ENCODE data around the gene GIN1.

Gene GIN1

GRCh38 chr5:103110403-103110802 lies 9.5 kb downstream of the GIN1 start:
- Histone ChIP-seq H3K27me3 (ENCODE audit: insufficient read depth, insufficient read length) (no peaks in the 10 kb centered on the region), H3K4me1 (ENCODE audit: insufficient read depth, insufficient read length) (no peaks in the 10 kb centered on the region), H3K36me3 (ENCODE audit: insufficient read depth, insufficient read length, low read length) (peaks cover 6% of the 10 kb centered on the region), H3K9ac (ENCODE audit: insufficient read length, low read depth) (no peak overlapping the region), H3K9me3 (ENCODE audit: insufficient read depth, low read length) (no peaks in the 10 kb centered on the region), H3K4me3 (ENCODE audit: insufficient read length, low read depth) (no peak overlapping the region)
- TF ChIP-seq ZNF274 (IDR thresholded peaks at IDR 0.05; ENCODE audit: low read depth, low read length) (no peak), YY1 (IDR thresholded peaks at IDR 0.05; ENCODE audit: insufficient read depth, insufficient read length) (no peak), SUZ12 (IDR thresholded peaks at IDR 0.05; ENCODE audit: extremely low read depth, insufficient read depth, insufficient read length) (no peak)
- DNase-seq (ENCODE audit: low read depth, low spot score), result no peak

GRCh38 chr5:103109277-103109676 lies 10.7 kb downstream of the GIN1 start:
- no peak for DNase-seq (ENCODE audit: low read depth, low spot score)
- no peaks in the 10 kb centered on the region for H3K4me1 ChIP-seq (ENCODE audit: insufficient read depth, insufficient read length)
- no peak overlapping the region for H3K9ac ChIP-seq (ENCODE audit: insufficient read length, low read depth)
- TF ChIP-seq ZNF274 (IDR thresholded peaks at IDR 0.05; ENCODE audit: low read depth, low read length) (no peak), YY1 (IDR thresholded peaks at IDR 0.05; ENCODE audit: insufficient read depth, insufficient read length) (no peak), SUZ12 (IDR thresholded peaks at IDR 0.05; ENCODE audit: extremely low read depth, insufficient read depth, insufficient read length) (no peak)
- H3K9me3 ChIP-seq (ENCODE audit: insufficient read depth, low read length), result no peaks in the 10 kb centered on the region
- peaks cover 12% of the 10 kb centered on the region for H3K36me3 ChIP-seq (ENCODE audit: insufficient read depth, insufficient read length, low read length)
- H3K4me3 ChIP-seq (ENCODE audit: insufficient read length, low read depth), result no peak overlapping the region
- no peaks in the 10 kb centered on the region for H3K27me3 ChIP-seq (ENCODE audit: insufficient read depth, insufficient read length)

GRCh38 chr5:103108086-103108485 lies 11.9 kb downstream of the GIN1 start:
- Histone ChIP-seq H3K9me3 (ENCODE audit: insufficient read depth, low read length) (no peaks in the 10 kb centered on the region), H3K36me3 (ENCODE audit: insufficient read depth, insufficient read length, low read length) (peaks cover 12% of the 10 kb centered on the region), H3K4me1 (ENCODE audit: insufficient read depth, insufficient read length) (no peaks in the 10 kb centered on the region), H3K27me3 (ENCODE audit: insufficient read depth, insufficient read length) (no peaks in the 10 kb centered on the region), H3K4me3 (ENCODE audit: insufficient read length, low read depth) (no peak overlapping the region), H3K9ac (ENCODE audit: insufficient read length, low read depth) (no peak overlapping the region)
- TF ChIP-seq SUZ12 (IDR thresholded peaks at IDR 0.05; ENCODE audit: extremely low read depth, insufficient read depth, insufficient read length), result no peak
- TF ChIP-seq YY1 (IDR thresholded peaks at IDR 0.05; ENCODE audit: insufficient read depth, insufficient read length), result no peak
- no peak for TF ChIP-seq ZNF274 (IDR thresholded peaks at IDR 0.05; ENCODE audit: low read depth, low read length)
- no peak for DNase-seq (ENCODE audit: low read depth, low spot score)

DNA sequence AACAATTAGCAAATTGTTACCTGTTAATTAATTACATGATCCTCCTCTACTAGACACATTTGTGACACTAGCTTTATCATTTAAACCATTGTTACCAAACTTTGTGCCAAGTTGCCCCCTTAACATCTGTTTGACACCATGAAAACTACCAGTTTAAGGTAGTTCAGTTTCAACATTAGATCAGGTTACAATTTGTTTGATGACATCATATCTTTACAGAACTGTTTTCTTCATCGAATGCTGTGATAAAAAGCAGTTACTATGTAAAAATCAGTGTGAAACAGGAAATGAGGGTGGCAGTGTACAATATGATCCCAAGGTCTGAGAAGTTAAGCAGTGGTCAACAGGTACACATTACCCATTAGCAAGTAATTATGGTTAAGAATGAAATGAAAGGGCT lies 17.7 kb downstream of the GIN1 start:
- no peak overlapping the region for H3K4me3 ChIP-seq (ENCODE audit: insufficient read length, low read depth)

GRCh38 chr5:103101079-103101750 lies 18.7 kb downstream of the GIN1 start:
- Histone ChIP-seq H3K27me3 (ENCODE audit: insufficient read depth, insufficient read length) (no peaks in the 10 kb centered on the region), H3K36me3 (ENCODE audit: insufficient read depth, insufficient read length, low read length) (peaks cover 15% of the 10 kb centered on the region), H3K9me3 (ENCODE audit: insufficient read depth, low read length) (no peaks in the 10 kb centered on the region), H3K4me1 (ENCODE audit: insufficient read depth, insufficient read length) (no peaks in the 10 kb centered on the region), H3K4me3 (ENCODE audit: insufficient read length, low read depth) (no peak overlapping the region), H3K9ac (ENCODE audit: insufficient read length, low read depth) (no peak overlapping the region)
- DNase-seq (ENCODE audit: low read depth, low spot score), result no peak
- no peak for TF ChIP-seq SUZ12 (IDR thresholded peaks at IDR 0.05; ENCODE audit: extremely low read depth, insufficient read depth, insufficient read length)
- TF ChIP-seq ZNF274 (IDR thresholded peaks at IDR 0.05; ENCODE audit: low read depth, low read length), result no peak
- TF ChIP-seq YY1 (IDR thresholded peaks at IDR 0.05; ENCODE audit: insufficient read depth, insufficient read length), result no peak

More for the DNA sequence above, 17.7 kb downstream of the GIN1 start:
- Histone ChIP-seq H3K36me3 (ENCODE audit: insufficient read depth, insufficient read length, low read length) (peaks cover 16% of the 10 kb centered on the region), H3K27me3 (ENCODE audit: insufficient read depth, insufficient read length) (no peaks in the 10 kb centered on the region), H3K9ac (ENCODE audit: insufficient read length, low read depth) (no peak overlapping the region), H3K4me1 (ENCODE audit: insufficient read depth, insufficient read length) (no peaks in the 10 kb centered on the region), H3K9me3 (ENCODE audit: insufficient read depth, low read length) (no peaks in the 10 kb centered on the region)
- DNase-seq (ENCODE audit: low read depth, low spot score), result no peak
- no peak for TF ChIP-seq SUZ12 (IDR thresholded peaks at IDR 0.05; ENCODE audit: extremely low read depth, insufficient read depth, insufficient read length)
- no peak for TF ChIP-seq YY1 (IDR thresholded peaks at IDR 0.05; ENCODE audit: insufficient read depth, insufficient read length)
- TF ChIP-seq ZNF274 (IDR thresholded peaks at IDR 0.05; ENCODE audit: low read depth, low read length), result no peak

GRCh38 chr5:103098993-103099392 lies 20.9 kb downstream of the GIN1 start:
- no peak overlapping the region for H3K9ac ChIP-seq (ENCODE audit: insufficient read length, low read depth)
- no peak for DNase-seq (ENCODE audit: low read depth, low spot score)
- TF ChIP-seq SUZ12 (IDR thresholded peaks at IDR 0.05; ENCODE audit: extremely low read depth, insufficient read depth, insufficient read length) (no peak), YY1 (IDR thresholded peaks at IDR 0.05; ENCODE audit: insufficient read depth, insufficient read length) (no peak), ZNF274 (IDR thresholded peaks at IDR 0.05; ENCODE audit: low read depth, low read length) (no peak)
- H3K9me3 ChIP-seq (ENCODE audit: insufficient read depth, low read length), result no peaks in the 10 kb centered on the region
- no peaks in the 10 kb centered on the region for H3K27me3 ChIP-seq (ENCODE audit: insufficient read depth, insufficient read length)
- no peak overlapping the region for H3K4me3 ChIP-seq (ENCODE audit: insufficient read length, low read depth)
- peaks cover 9% of the 10 kb centered on the region for H3K36me3 ChIP-seq (ENCODE audit: insufficient read depth, insufficient read length, low read length)
- no peaks in the 10 kb centered on the region for H3K4me1 ChIP-seq (ENCODE audit: insufficient read depth, insufficient read length)

DNA sequence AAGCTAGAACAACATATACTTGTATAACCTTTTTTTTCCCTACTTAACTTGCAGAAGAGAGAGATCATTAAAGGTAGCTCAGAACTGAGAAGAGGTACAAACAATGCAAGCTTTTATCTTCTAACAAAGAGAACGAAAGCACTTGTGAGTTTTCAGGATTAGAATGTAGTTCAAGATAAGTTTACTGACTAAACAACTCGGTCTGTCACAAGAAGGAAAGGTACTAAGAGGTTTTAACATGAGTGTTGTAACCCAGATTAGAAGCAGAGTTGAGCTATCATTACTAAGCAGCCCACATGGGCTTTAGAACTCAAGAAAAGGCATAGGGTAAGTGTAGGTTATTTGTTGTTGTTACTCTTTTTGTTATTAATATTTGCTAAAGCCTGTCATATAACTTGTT lies 25.2 kb downstream of the GIN1 start:
- no peak for DNase-seq (ENCODE audit: low read depth, low spot score)
- H3K4me3 ChIP-seq (ENCODE audit: insufficient read length, low read depth), result no peak overlapping the region
- H3K4me1 ChIP-seq (ENCODE audit: insufficient read depth, insufficient read length), result no peaks in the 10 kb centered on the region
- no peaks in the 10 kb centered on the region for H3K27me3 ChIP-seq (ENCODE audit: insufficient read depth, insufficient read length)
- H3K36me3 ChIP-seq (ENCODE audit: insufficient read depth, insufficient read length, low read length), result peaks cover 4% of the 10 kb centered on the region
- H3K9ac ChIP-seq (ENCODE audit: insufficient read length, low read depth), result no peak overlapping the region
- TF ChIP-seq SUZ12 (IDR thresholded peaks at IDR 0.05; ENCODE audit: extremely low read depth, insufficient read depth, insufficient read length) (no peak), ZNF274 (IDR thresholded peaks at IDR 0.05; ENCODE audit: low read depth, low read length) (no peak)
- H3K9me3 ChIP-seq (ENCODE audit: insufficient read depth, low read length), result no peaks in the 10 kb centered on the region
